Trophoblast cell (in vitro differentiated cells and primary cell): ENCODE data around the gene ADRA2B.

Experiments used
- DNase-seq, 2 donors: peaks; one replicate each; pipeline ENCODE4 v3.0.0-alpha.2; 2016
- H2AFZ ChIP-seq: 2 replicates; pipeline ENCODE4 v1.6.1; 2013; ENCODE audit warnings: low read length, moderate library complexity, mild to moderate bottlenecking; ENCODE audit not compliant: insufficient read depth, poor library complexity
- H2AK5ac ChIP-seq: 2 replicates; pipeline ENCODE4 v1.6.1; 2013; ENCODE audit warnings: mild to moderate bottlenecking, low read length
- H2BK120ac ChIP-seq: 2 replicates; pipeline ENCODE4 v1.6.1; 2013; ENCODE audit warnings: low read length, mild to moderate bottlenecking, moderate library complexity; ENCODE audit not compliant: insufficient read depth, poor library complexity
- H2BK12ac ChIP-seq: 2 replicates; pipeline ENCODE4 v1.6.1; 2013; ENCODE audit warnings: mild to moderate bottlenecking, low read length, moderate library complexity
- H2BK5ac ChIP-seq: 2 replicates; pipeline ENCODE4 v1.6.1; 2013; ENCODE audit warnings: low read length, low read depth, moderate library complexity, mild to moderate bottlenecking; ENCODE audit not compliant: poor library complexity
- H3K14ac ChIP-seq: 2 replicates; pipeline ENCODE4 v1.6.1; 2013; ENCODE audit warnings: mild to moderate bottlenecking, low read length
- H3K18ac ChIP-seq: 2 replicates; pipeline ENCODE4 v1.6.1; 2013; ENCODE audit warnings: mild to moderate bottlenecking, low read length
- H3K23ac ChIP-seq: 2 replicates; pipeline ENCODE4 v1.6.1; 2013; ENCODE audit warnings: low read length
- H3K27ac ChIP-seq: 2 replicates; pipeline ENCODE4 v1.5.1; 2013; ENCODE audit warnings: low read depth, mild to moderate bottlenecking, inconsistent platforms, low read length, moderate library complexity
- H3K27me3 ChIP-seq: 2 replicates; pipeline ENCODE4 v1.6.1; 2013; ENCODE audit warnings: inconsistent platforms, mild to moderate bottlenecking, low read length, moderate library complexity; ENCODE audit not compliant: insufficient read depth
- H3K36me3 ChIP-seq, 2 experiments: 1 replicate in 1 of 2; 2 replicates in 1 of 2; pipeline ENCODE4 v1.6.1; 2013; ENCODE audit warnings: low read length in 2 of 2, mild to moderate bottlenecking in 2 of 2, moderate library complexity in 1 of 2; ENCODE audit not compliant: insufficient read depth in 2 of 2, control insufficient read depth in 1 of 2
- H3K4ac ChIP-seq: 2 replicates; pipeline ENCODE4 v1.6.1; 2013; ENCODE audit warnings: low read depth, mild to moderate bottlenecking, low read length, moderate library complexity
- H3K4me1 ChIP-seq, 2 experiments: 1 replicate in 1 of 2; 2 replicates in 1 of 2; pipeline ENCODE4 v1.6.1; 2013; ENCODE audit warnings: low read length in 2 of 2, mild to moderate bottlenecking in 2 of 2, moderate library complexity in 1 of 2; ENCODE audit not compliant: insufficient read depth in 2 of 2, control insufficient read depth in 1 of 2
- H3K4me2 ChIP-seq: 2 replicates; pipeline ENCODE4 v1.6.1; 2013; ENCODE audit warnings: inconsistent platforms, mild to moderate bottlenecking, low read length, moderate library complexity
- H3K4me3 ChIP-seq: 2 replicates; pipeline ENCODE4 v1.5.1; 2013; ENCODE audit warnings: mild to moderate bottlenecking, low read depth, low read length, inconsistent platforms
- H3K79me1 ChIP-seq: one replicate; pipeline ENCODE4 v1.6.1; 2013; ENCODE audit warnings: low read length
- H3K79me2 ChIP-seq: 2 replicates; pipeline ENCODE4 v1.6.1; 2013; ENCODE audit warnings: low read length, mild to moderate bottlenecking; ENCODE audit not compliant: control insufficient read depth, insufficient read depth, poor library complexity
- H3K9ac ChIP-seq: 2 replicates; pipeline ENCODE4 v1.6.1; 2013; ENCODE audit warnings: mild to moderate bottlenecking, low read length
- H3K9me3 ChIP-seq: 2 replicates; pipeline ENCODE4 v1.6.1; 2013; ENCODE audit warnings: low read depth, mild to moderate bottlenecking, control low read depth, inconsistent platforms, low read length; ENCODE audit not compliant: insufficient read depth
- H4K12ac ChIP-seq: 2 replicates; pipeline ENCODE4 v1.6.1; 2013; ENCODE audit warnings: low read depth, mild to moderate bottlenecking, low read length, moderate library complexity
- H4K8ac ChIP-seq: 2 replicates; pipeline ENCODE4 v1.6.1; 2013; ENCODE audit warnings: low read depth, mild to moderate bottlenecking, low read length, moderate library complexity
- H4K91ac ChIP-seq: one replicate; pipeline ENCODE4 v1.6.1; 2013; ENCODE audit warnings: low read depth, mild to moderate bottlenecking, low read length, moderate library complexity
- WGBS: extraction: QIAGEN DNeasy Blood & Tissue Kit; methylation state at CpG from one replicate; pipeline ENCODE4 v1.1.7; 2013; ENCODE audit warnings: missing lambda C conversion rate; ENCODE audit not compliant: insufficient read length, insufficient coverage; ENCODE audit errors: extremely low coverage; 5-methylcytosine and 5-hydroxymethylcytosine counted together

ADRA2B gene

GRCh38 chr2:96151595-96152303, 35.4 kb upstream of the ADRA2B start:
- Histone ChIP-seq H4K12ac (no peak overlapping the region), H3K36me3 (no peaks in the 10 kb centered on the region), H2BK5ac (no peak overlapping the region), H2AK5ac (no peak overlapping the region), H3K79me1 (peaks cover 11% of the 10 kb centered on the region), H2BK120ac (no peak overlapping the region), H3K79me2 (peaks cover 2% of the 10 kb centered on the region), H3K9me3 (peaks cover 2% of the 10 kb centered on the region), H3K23ac (no peak overlapping the region), H2BK12ac (no peak overlapping the region), H3K27me3 (no peaks in the 10 kb centered on the region), H3K4me2 (no peak overlapping the region), H3K4me1 (peaks cover 19 to 21% of the 10 kb centered on the region in 2 experiments), H3K4ac (no peak overlapping the region), H4K91ac (no peak overlapping the region), H3K9ac (no peak overlapping the region), H3K18ac (no peak overlapping the region), H3K14ac (no peak overlapping the region), H3K4me3 (no peak overlapping the region), H4K8ac (no peak overlapping the region), H2AFZ (no peak overlapping the region), H3K27ac (no peak overlapping the region)
- no CpG with 5 or more reads among the region's 9 CpGs for WGBS
- no peak for DNase-seq

GRCh38 chr2:96150791-96151594, 34.6 kb upstream of the ADRA2B start:
- H3K36me3 ChIP-seq: no peaks in the 10 kb centered on the region

GRCh38 chr2:96150007-96150640, 33.8 kb upstream of the ADRA2B start:
- no peak overlapping the region for H4K8ac ChIP-seq
- peaks cover 2% of the 10 kb centered on the region for H3K9me3 ChIP-seq
- no peak overlapping the region for H3K4me3 ChIP-seq
- no peaks in the 10 kb centered on the region for H3K36me3 ChIP-seq
- H3K4me2 ChIP-seq: no peak overlapping the region
- H3K23ac ChIP-seq: no peak overlapping the region
- H3K4ac ChIP-seq: no peak overlapping the region
- no peak overlapping the region for H2AFZ ChIP-seq
- H4K12ac ChIP-seq: no peak overlapping the region
- H3K27ac ChIP-seq: no peak overlapping the region
- peak overlapping the region; percentile 26 for H4K91ac ChIP-seq
- no peak overlapping the region for H3K18ac ChIP-seq
- no peak overlapping the region for H3K9ac ChIP-seq
- H3K79me1 ChIP-seq: peaks cover 20% of the 10 kb centered on the region
- no peak overlapping the region for H3K14ac ChIP-seq
- WGBS: no CpG with 5 or more reads among the region's 6 CpGs
- H3K27me3 ChIP-seq: no peaks in the 10 kb centered on the region
- DNase-seq: no peak
- peak overlapping the region; percentile 28 for H2BK120ac ChIP-seq
- no peak overlapping the region for H2AK5ac ChIP-seq
- peak overlapping the region; percentile 29 for H2BK12ac ChIP-seq
- peaks cover 35 to 38% of the 10 kb centered on the region in 2 experiments for H3K4me1 ChIP-seq
- H2BK5ac ChIP-seq: no peak overlapping the region
- H3K79me2 ChIP-seq: peaks cover 5% of the 10 kb centered on the region

More at GRCh38 chr2:96150791-96151594, 34.6 kb upstream of the ADRA2B start:
- Histone ChIP-seq H2AK5ac (no peak overlapping the region), H3K9me3 (peaks cover 2% of the 10 kb centered on the region), H3K27ac (no peak overlapping the region), H3K4ac (no peak overlapping the region), H3K27me3 (no peaks in the 10 kb centered on the region), H3K79me2 (peaks cover 4% of the 10 kb centered on the region), H3K9ac (no peak overlapping the region), H3K14ac (no peak overlapping the region), H3K4me2 (no peak overlapping the region), H4K91ac (peak overlapping the region; percentile 8), H3K4me1 (peaks cover 26 to 29% of the 10 kb centered on the region in 2 experiments), H3K4me3 (no peak overlapping the region), H2BK5ac (no peak overlapping the region), H3K23ac (no peak overlapping the region), H3K18ac (no peak overlapping the region), H2BK120ac (no peak overlapping the region), H2AFZ (no peak overlapping the region), H4K12ac (no peak overlapping the region), H3K79me1 (peaks cover 17% of the 10 kb centered on the region), H4K8ac (no peak overlapping the region), H2BK12ac (no peak overlapping the region)
- no CpG with 5 or more reads among the region's 14 CpGs for WGBS
- no peak for DNase-seq

GRCh38 chr2:96148410-96149217, 32.2 kb upstream of the ADRA2B start:
- Histone ChIP-seq H4K8ac (no peak overlapping the region), H3K9ac (no peak overlapping the region), H3K18ac (no peak overlapping the region), H3K36me3 (no peaks in the 10 kb centered on the region), H3K4me3 (no peak overlapping the region), H3K27me3 (no peaks in the 10 kb centered on the region), H3K4me1 (peaks cover 49 to 52% of the 10 kb centered on the region in 2 experiments), H3K79me1 (peaks cover 24% of the 10 kb centered on the region), H2BK12ac (no peak overlapping the region), H3K14ac (no peak overlapping the region), H2BK5ac (no peak overlapping the region), H4K12ac (no peak overlapping the region), H3K4me2 (peak overlapping the region; percentile 4), H3K79me2 (peaks cover 10% of the 10 kb centered on the region), H3K23ac (no peak overlapping the region), H2BK120ac (peak overlapping the region; percentile 20), H3K27ac (no peak overlapping the region), H3K9me3 (peaks cover 2% of the 10 kb centered on the region), H3K4ac (no peak overlapping the region), H2AFZ (no peak overlapping the region), H2AK5ac (no peak overlapping the region), H4K91ac (peak overlapping the region; percentile 17)
- WGBS: no CpG with 5 or more reads among the region's 29 CpGs
- DNase-seq: peak; percentile 37 to 55
